HCT116 (cell line): ENCODE results near the gene TWF2. TPM values are rescaled to one million over a fixed set of nuclear protein-coding genes. Genes with fewer than 3 reads are reported as not detected.

Experiments used
- ATAC-seq: fragments of 200-7000 bp; cut with Tn5 transposase; 2 replicates; pipeline ENCODE4 v1.9.1; 2020; ENCODE audit warnings: mild to moderate bottlenecking, moderate library complexity
- BruUV-seq: library from RNA; stranded (reverse); fragments of 400-500 nt; replicated peaks from 2 replicates; lab custom pipeline; 2021; lab: Mats Ljungman, UMichigan
- CTCF ChIA-PET: fragments of 300-600 bp; sonication (Branson Sonifier 250); formaldehyde crosslinking; loops from one replicate; lab custom pipeline; 2021; ENCODE audit warnings: antibody characterized with exemption; lab: Charles Lee
- POLR2A ChIA-PET: fragments of 300-600, 350-600 bp; sonication (Branson Sonifier 250); formaldehyde crosslinking; loops from one replicate; lab custom pipeline; 2021; ENCODE audit warnings: antibody characterized with exemption; lab: Charles Lee
- RAD21 ChIA-PET, 2 experiments: fragments of 300-600 bp; sonication (Branson Sonifier 250); formaldehyde crosslinking; loops; one replicate each; lab custom pipeline; 2023; ENCODE audit warnings: low total read pairs in 2 of 2; ENCODE audit not compliant: uncharacterized antibody in 2 of 2, unreplicated experiment in 2 of 2, low non-redundant PET in 1 of 2; lab: Charles Lee
- DNase-seq: peaks from one replicate; pipeline ENCODE4 v3.0.0-alpha.2; 2010; ENCODE audit warnings: low read depth, low spot score
- H2AFZ ChIP-seq: fragments of 200-600 bp; shearing (Covaris generic), sonication (generic); 2 replicates; pipeline ENCODE4 v1.6.1; 2017; ENCODE audit warnings: low read depth, mixed run types, mixed read lengths, antibody characterized with exemption, low read length; ENCODE audit not compliant: poor library complexity, severe bottlenecking
- H3K27ac ChIP-seq: 2 replicates; pipeline ENCODE4 v1.5.1; 2012; ENCODE audit warnings: low read depth, low read length
- H3K27me3 ChIP-seq: fragments of 200-600 bp; sonication (generic); 2 replicates; pipeline ENCODE4 v1.6.1; 2016; ENCODE audit warnings: mixed run types, low read length, mixed read lengths; ENCODE audit not compliant: insufficient read depth
- H3K36me3 ChIP-seq, 2 experiments: fragments of 200-500 bp in 1 of 2; fragments of 200-600 bp in 1 of 2; sonication (Bioruptor generic) in 1 of 2; sonication (generic) in 1 of 2; 2 replicates each; pipeline versions ENCODE4 v1.5.1 to v1.6.1; 2014 to 2016; ENCODE audit warnings: low read length in 2 of 2, inconsistent platforms in 1 of 2, mixed read lengths in 1 of 2, mixed run types in 1 of 2; ENCODE audit not compliant: insufficient read depth in 2 of 2, control insufficient read depth in 1 of 2
- H3K4me1 ChIP-seq, 2 experiments: fragments of 200-600 bp in 1 of 2; sonication (generic) in 1 of 2; 2 replicates each; pipeline versions ENCODE4 v1.5.1 to v1.6.1; 2012 to 2017; ENCODE audit warnings: low read length in 2 of 2, inconsistent platforms in 1 of 2, mild to moderate bottlenecking in 1 of 2, mixed read lengths in 1 of 2, mixed run types in 1 of 2, moderate library complexity in 1 of 2; ENCODE audit not compliant: insufficient read depth in 2 of 2, control insufficient read depth in 1 of 2
- H3K4me2 ChIP-seq: fragments of 200-600 bp; sonication (generic); 2 replicates; pipeline ENCODE4 v1.6.1; 2017; ENCODE audit warnings: mixed run types, low read length, mixed read lengths
- H3K4me3 ChIP-seq, 2 experiments: fragments of 200-600 bp in 1 of 2; sonication (generic) in 1 of 2; replicated peaks in 1 of 2; 2 replicates each; pipeline ENCODE4 v1.5.1; 2011 to 2016; ENCODE audit warnings: low read length in 2 of 2, control low read depth in 1 of 2, low read depth in 1 of 2, mild to moderate bottlenecking in 1 of 2, mixed read lengths in 1 of 2, mixed run types in 1 of 2
- H3K79me2 ChIP-seq: fragments of 200-600 bp; sonication (generic); 2 replicates; pipeline ENCODE4 v1.6.1; 2017; ENCODE audit warnings: mild to moderate bottlenecking, mixed run types, low read length, moderate library complexity, mixed read lengths; ENCODE audit not compliant: insufficient read depth
- H3K9ac ChIP-seq: fragments of 200-600 bp; sonication (generic); 2 replicates; pipeline ENCODE4 v1.6.1; 2016; ENCODE audit warnings: low read length, mixed read lengths
- H3K9me2 ChIP-seq: fragments of 200-600 bp; sonication (generic), shearing (Covaris generic); 2 replicates; pipeline ENCODE4 v1.6.1; 2017; ENCODE audit warnings: mixed run types, mild to moderate bottlenecking, moderate library complexity; ENCODE audit not compliant: insufficient read depth
- H3K9me3 ChIP-seq, 2 experiments: fragments of 200-500 bp in 1 of 2; fragments of 200-600 bp in 1 of 2; sonication (Bioruptor generic) in 1 of 2; sonication (generic) in 1 of 2; 2 replicates each; pipeline ENCODE4 v1.6.1; 2014 to 2017; ENCODE audit warnings: low read length in 2 of 2, mixed read lengths in 2 of 2, inconsistent platforms in 1 of 2, low read depth in 1 of 2, mild to moderate bottlenecking in 1 of 2, mixed run types in 1 of 2, moderate library complexity in 1 of 2; ENCODE audit not compliant: control insufficient read depth in 1 of 2, insufficient read depth in 1 of 2
- H4K20me1 ChIP-seq: fragments of 200-600 bp; sonication (generic), shearing (Covaris generic); 2 replicates; pipeline ENCODE4 v1.6.1; 2017; ENCODE audit warnings: mixed run types, mild to moderate bottlenecking, moderate library complexity; ENCODE audit not compliant: insufficient read depth
- EGR1 ChIP-seq: IDR thresholded peaks from 2 replicates; pipeline ENCODE4 v1.6.1; 2012; ENCODE audit warnings: low read depth
- ELF1 ChIP-seq: IDR thresholded peaks from 2 replicates; pipeline ENCODE4 v1.6.1; 2012; ENCODE audit warnings: low read depth, borderline replicate concordance
- JUND ChIP-seq: IDR thresholded peaks from 2 replicates; pipeline ENCODE4 v1.6.1; 2012
- POLR2A ChIP-seq: IDR thresholded peaks from 2 replicates; pipeline ENCODE4 v1.7.0; 2011; ENCODE audit warnings: borderline replicate concordance; ENCODE audit not compliant: insufficient read depth, insufficient read length; ENCODE audit errors: extremely low read depth
- POLR2AphosphoS5 ChIP-seq: IDR thresholded peaks from 2 replicates; pipeline ENCODE4 v1.6.1; 2011; ENCODE audit warnings: mild to moderate bottlenecking, low read depth, low read length, moderate library complexity
- RAD21 ChIP-seq: IDR thresholded peaks from 2 replicates; pipeline ENCODE4 v1.6.1; 2012; ENCODE audit warnings: low read depth, mild to moderate bottlenecking
- SRF ChIP-seq: IDR thresholded peaks from 2 replicates; pipeline ENCODE4 v1.6.1; 2012; ENCODE audit warnings: low read depth
- TCF7L2 ChIP-seq: IDR thresholded peaks from 2 replicates; pipeline ENCODE4 v1.7.0; 2011; ENCODE audit warnings: borderline replicate concordance, inconsistent platforms; ENCODE audit not compliant: insufficient read depth, insufficient read length; ENCODE audit errors: extremely low read depth
- ZNF274 ChIP-seq: fragments of 200-500 bp; sonication (Bioruptor generic); IDR thresholded peaks from 2 replicates; pipeline ENCODE4 v1.6.1; 2014; ENCODE audit warnings: mild to moderate bottlenecking, low read depth, low read length, inconsistent platforms
- intact Hi-C: fragments of 100-400 bp; cut with micrococcal nuclease; formaldehyde crosslinking; loops from 2 replicates; pipeline ENCODE4 v1.10.0; 2022
- total RNA-seq: library from RNA; stranded (reverse); gene quantifications from one replicate; pipeline ENCODE4 v1.2.1, GENCODE V29; 2021; ENCODE audit not compliant: unreplicated experiment
- TF ChIP-seq, protein P1 (sequence below): IDR thresholded peaks from 2 replicates; pipeline ENCODE4 v1.6.1; 2012
- TF ChIP-seq, protein P2 (sequence below): IDR thresholded peaks from 2 replicates; pipeline ENCODE4 v1.6.1; 2011; ENCODE audit warnings: mild to moderate bottlenecking, low read length, moderate library complexity; ENCODE audit not compliant: insufficient replicate concordance; ENCODE audit errors: extremely low read depth

The TWF2 gene
- total RNA-seq, 1 experiment from 2014 or later: 100 TPM

- Histone ChIP-seq H3K79me2 (no peaks in the 10 kb centered on the region), H3K27me3 (no peaks in the 10 kb centered on the region), H3K9me3 (no peaks in the 10 kb centered on the region)
- RAD21 ChIA-PET: interaction anchor here in 1 of 2 experiments (0.6 kb wide), 2 partner anchors 21 to 209 kb away, joined by 3 read pairs; no protein-coding TSS in a partner anchor
- TF ChIP-seq TCF7L2 (peak; percentile 43), ZNF274 (no peak), POLR2AphosphoS5 (peak; percentile 72), JUND (no peak)
- TF ChIP-seq, all 23 proteins: peak for 2
- H3K4me2 ChIP-seq: peak overlapping the region; percentile 69
- BruUV-seq: no TSS peak
- peak overlapping the region; percentile 68 for H3K27ac ChIP-seq
- ATAC-seq (peak; percentile 80), DNase-seq (peak; percentile 84)
- POLR2A ChIA-PET: interaction anchor here (0.7 to 1.6 kb wide), 6 partner anchors 12 to 224 kb away, joined by 3 to 7 read pairs (median 4); partner anchors contain the start of genes ALAS1 and POC1A
- peak overlapping the region; percentile 29 for H2AFZ ChIP-seq
- H3K36me3 ChIP-seq: peaks cover 16 to 23% of the 10 kb centered on the region in 2 experiments
- H4K20me1 ChIP-seq: no peaks in the 10 kb centered on the region
- CTCF ChIA-PET: interaction anchor here (1.2 to 5.4 kb wide), 7 partner anchors 10 to 216 kb away, joined by 3 to 55 read pairs (median 5); no protein-coding TSS in a partner anchor
- H3K4me1 ChIP-seq: peaks cover 21 to 42% of the 10 kb centered on the region in 2 experiments
- intact Hi-C loops: loop anchor here (5.0 kb wide), 1 partner anchor 64 kb away; the partner anchor contains the start of gene POC1A
- H3K4me3 ChIP-seq: peak overlapping the region in 1 of 2 experiments; percentile 30; a peak in 2 of 4 replicates
- no peaks in the 10 kb centered on the region for H3K9me2 ChIP-seq
- peak overlapping the region; percentile 39 for H3K9ac ChIP-seq
Observed at GRCh38 chr3:52216585-52217408, 22.2 kb downstream of the TWF2 start.

DNA sequence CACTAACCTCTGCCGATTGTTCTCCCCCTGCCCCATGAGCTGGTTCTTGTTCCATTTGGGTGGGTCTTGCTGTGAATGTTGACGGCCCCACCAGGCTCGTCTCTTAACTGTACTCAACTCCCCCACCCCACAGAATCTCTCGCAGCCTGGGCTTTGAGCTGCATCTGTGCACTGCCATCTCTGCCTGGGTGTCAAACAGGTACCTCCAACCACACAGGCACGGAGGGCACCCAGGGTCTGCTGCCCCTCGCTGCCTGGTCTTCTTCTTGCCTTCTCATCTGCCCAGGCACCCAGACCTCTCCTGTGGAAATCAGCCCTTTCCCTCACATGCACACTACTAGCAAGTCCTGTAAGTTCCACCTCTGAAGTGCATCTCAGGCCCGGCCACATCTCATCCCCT, 23.6 kb downstream of the TWF2 start:
- Histone ChIP-seq H4K20me1 (no peaks in the 10 kb centered on the region), H3K4me3 (no peak overlapping the region), H3K9ac (no peak overlapping the region), H3K27me3 (no peaks in the 10 kb centered on the region), H3K4me1 (peaks cover 21 to 38% of the 10 kb centered on the region in 2 experiments), H3K36me3 (peaks cover 30 to 36% of the 10 kb centered on the region in 2 experiments), H3K9me3 (no peaks in the 10 kb centered on the region), H3K4me2 (no peak overlapping the region), H3K79me2 (no peaks in the 10 kb centered on the region), H3K9me2 (no peaks in the 10 kb centered on the region), H3K27ac (no peak overlapping the region), H2AFZ (no peak overlapping the region)
- ChIA-PET POLR2A (no interaction called here), CTCF (no interaction called here), RAD21 (no interaction called here)
- intact Hi-C loops: loop anchor here (5.0 kb wide), 1 partner anchor 63 kb away; the partner anchor contains the start of gene POC1A
- ATAC-seq (no peak), DNase-seq (no peak)
- no TSS peak for BruUV-seq
- TF ChIP-seq JUND (no peak), TCF7L2 (no peak), SRF (no peak), ELF1 (no peak), POLR2A (no peak), EGR1 (no peak), RAD21 (no peak)
- TF ChIP-seq, protein P1, sequence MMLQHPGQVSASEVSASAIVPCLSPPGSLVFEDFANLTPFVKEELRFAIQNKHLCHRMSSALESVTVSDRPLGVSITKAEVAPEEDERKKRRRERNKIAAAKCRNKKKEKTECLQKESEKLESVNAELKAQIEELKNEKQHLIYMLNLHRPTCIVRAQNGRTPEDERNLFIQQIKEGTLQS: no peak
- TF ChIP-seq, protein P2, sequence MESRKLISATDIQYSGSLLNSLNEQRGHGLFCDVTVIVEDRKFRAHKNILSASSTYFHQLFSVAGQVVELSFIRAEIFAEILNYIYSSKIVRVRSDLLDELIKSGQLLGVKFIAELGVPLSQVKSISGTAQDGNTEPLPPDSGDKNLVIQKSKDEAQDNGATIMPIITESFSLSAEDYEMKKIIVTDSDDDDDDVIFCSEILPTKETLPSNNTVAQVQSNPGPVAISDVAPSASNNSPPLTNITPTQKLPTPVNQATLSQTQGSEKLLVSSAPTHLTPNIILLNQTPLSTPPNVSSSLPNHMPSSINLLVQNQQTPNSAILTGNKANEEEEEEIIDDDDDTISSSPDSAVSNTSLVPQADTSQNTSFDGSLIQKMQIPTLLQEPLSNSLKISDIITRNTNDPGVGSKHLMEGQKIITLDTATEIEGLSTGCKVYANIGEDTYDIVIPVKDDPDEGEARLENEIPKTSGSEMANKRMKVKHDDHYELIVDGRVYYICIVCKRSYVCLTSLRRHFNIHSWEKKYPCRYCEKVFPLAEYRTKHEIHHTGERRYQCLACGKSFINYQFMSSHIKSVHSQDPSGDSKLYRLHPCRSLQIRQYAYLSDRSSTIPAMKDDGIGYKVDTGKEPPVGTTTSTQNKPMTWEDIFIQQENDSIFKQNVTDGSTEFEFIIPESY: no peak
